GM12878 (cell line): ENCODE measurements around the gene GEMIN7. TPM values are rescaled to one million over a fixed set of nuclear protein-coding genes. Genes with fewer than 3 reads are reported as not detected.

Experiments
- ATAC-seq: fragments of 200-7000 bp; cut with Tn5 transposase; 3 replicates; pipeline ENCODE4 v1.9.1; 2020; ENCODE audit warnings: mild to moderate bottlenecking, moderate library complexity
- BruUV-seq: library from RNA; stranded (reverse); fragments of 400-500 nt; replicated peaks from 2 replicates; lab custom pipeline; 2021; lab: Mats Ljungman, UMichigan
- CTCF ChIA-PET: fragments of 300-600 bp; sonication (Branson Sonifier 250); formaldehyde crosslinking; extraction: SDS; loops from one replicate; lab custom pipeline; 2021; ENCODE audit warnings: inconsistent platforms; lab: Yijun Ruan, JAX
- POLR2A ChIA-PET: fragments of 350-600 bp; formaldehyde crosslinking; extraction: SDS; loops from one replicate; lab custom pipeline; 2021; ENCODE audit warnings: inconsistent platforms; lab: Charles Lee
- RAD21 ChIA-PET: fragments of 300-600 bp; sonication (Branson Sonifier 250); formaldehyde crosslinking; loops from one replicate; lab custom pipeline; 2023; ENCODE audit warnings: antibody characterized with exemption; ENCODE audit not compliant: unreplicated experiment; lab: Charles Lee
- SMC1A ChIA-PET: fragments of 300-600 bp; sonication (Branson Sonifier 250); formaldehyde crosslinking; loops from one replicate; lab custom pipeline; 2023; ENCODE audit not compliant: unreplicated experiment, uncharacterized antibody; lab: Charles Lee
- DNase-seq: peaks from one replicate; pipeline ENCODE4 v3.0.0-alpha.2; 2011; ENCODE audit warnings: low read depth, low spot score
- FAIRE-seq: peaks from 3 replicates; lab custom pipeline; 2011; peaks lifted over from hg19 to GRCh38; lab: Jason Lieb, UNC
- H2AFZ ChIP-seq: 2 replicates; pipeline ENCODE4 v1.6.0; 2011; ENCODE audit warnings: low read depth, low read length, control low read depth; ENCODE audit not compliant: control insufficient read depth
- H3K27ac ChIP-seq: 2 replicates; pipeline ENCODE4 v1.5.1; 2011; ENCODE audit warnings: control low read depth; ENCODE audit not compliant: control insufficient read depth, insufficient read depth
- H3K27me3 ChIP-seq, 2 experiments: replicated peaks in 1 of 2; 2 replicates each; pipeline versions ENCODE4 v1.6.0 to v1.6.1; 2011; ENCODE audit warnings: low read length in 1 of 2; ENCODE audit not compliant: control insufficient read depth in 2 of 2, insufficient read depth in 2 of 2
- H3K36me3 ChIP-seq, 2 experiments: 2 replicates each; pipeline ENCODE4 v1.5.1; 2011; ENCODE audit warnings: low read length in 1 of 2; ENCODE audit not compliant: control insufficient read depth in 2 of 2, insufficient read depth in 2 of 2
- H3K4me1 ChIP-seq: 2 replicates; pipeline ENCODE4 v1.6.1; 2011; ENCODE audit warnings: mild to moderate bottlenecking, low read length, moderate library complexity, mixed read lengths; ENCODE audit not compliant: control insufficient read depth, insufficient read depth
- H3K4me2 ChIP-seq: 2 replicates; pipeline ENCODE4 v1.6.0; 2011; ENCODE audit warnings: control low read depth; ENCODE audit not compliant: control insufficient read depth, insufficient read depth
- H3K4me3 ChIP-seq: fragments of 200-600 bp; sonication (generic); 2 replicates; pipeline ENCODE4 v1.5.1; 2016
- H3K79me2 ChIP-seq: 2 replicates; pipeline ENCODE4 v1.6.0; 2011; ENCODE audit warnings: low read length; ENCODE audit not compliant: control insufficient read depth, insufficient read depth
- H3K9ac ChIP-seq: 2 replicates; pipeline ENCODE4 v1.8.0; 2011; ENCODE audit warnings: low read length, control low read depth, mixed read lengths; ENCODE audit not compliant: control insufficient read depth, insufficient read depth
- H3K9me3 ChIP-seq: replicated peaks from 3 replicates; pipeline ENCODE4 v1.5.1; 2011; ENCODE audit warnings: mild to moderate bottlenecking, low read length; ENCODE audit not compliant: control insufficient read depth, insufficient read depth
- H4K20me1 ChIP-seq: 2 replicates; pipeline ENCODE4 v1.6.0; 2011; ENCODE audit not compliant: control insufficient read depth, insufficient read depth
- CEBPZ ChIP-seq: fragments of 150-350 bp; IDR thresholded peaks from 2 replicates; pipeline ENCODE4 v1.6.1; 2016; ENCODE audit warnings: low read depth, low read length
- EP300 ChIP-seq, 2 experiments: fragments of 150-350 bp in 1 of 2; IDR thresholded peaks; 2 replicates each; pipeline ENCODE4 v1.6.1; 2011 to 2012; ENCODE audit warnings: low read depth in 2 of 2, low read length in 2 of 2, borderline replicate concordance in 1 of 2, improper control_type of control experiment in 1 of 2, inconsistent platforms in 1 of 2; ENCODE audit not compliant: control insufficient read depth in 1 of 2
- HDAC6 ChIP-seq: fragments of 200-600 bp; sonication (generic); IDR thresholded peaks from one replicate; pipeline ENCODE4 v1.8.0; 2017; ENCODE audit warnings: antibody characterized with exemption; ENCODE audit not compliant: unreplicated experiment
- IKZF1 ChIP-seq: fragments of 450-650 bp; conservative IDR thresholded peaks from 2 replicates; pipeline ENCODE4 v1.6.1; 2017; ENCODE audit warnings: antibody characterized with exemption, mild to moderate bottlenecking
- MXI1 ChIP-seq: fragments of 150-350 bp; IDR thresholded peaks from 2 replicates; pipeline ENCODE4 v1.6.1; 2011; ENCODE audit warnings: low read depth, mild to moderate bottlenecking, inconsistent platforms, low read length, improper control_type of control experiment
- RUNX3 ChIP-seq: IDR thresholded peaks from 2 replicates; pipeline ENCODE4 v1.6.1; 2012; ENCODE audit warnings: low read length, inconsistent platforms
- WGBS: methylation state at CpG from one replicate; pipeline ENCODE4 v1.1.6; 2016; ENCODE audit warnings: low lambda C conversion rate; ENCODE audit not compliant: insufficient replicate concordance, insufficient coverage; ENCODE audit errors: missing lambda C conversion rate; 5-methylcytosine and 5-hydroxymethylcytosine counted together
- in situ Hi-C: fragments of 300-500 bp; cut with MboI; formaldehyde crosslinking; loops from 9 replicates; pipeline ENCODE4 v1.14.3; 2018; ENCODE audit warnings: mixed read lengths
- intact Hi-C: fragments of 100-400 bp; cut with micrococcal nuclease; formaldehyde crosslinking; loops from one replicate; pipeline ENCODE4 v1.14.2; 2022; ENCODE audit not compliant: unreplicated experiment
- polyA plus RNA-seq, 11 experiments: library from polyadenylated mRNA; depleted of rRNA in 4 of 11; unstranded in 6 of 11; stranded (reverse) in 5 of 11; fragments of >200 nt; fragmentation: Nextera tagmentation in 4 of 11; fragmentation: Illumina TruSeq in 1 of 11; extraction: Ambion mirVana in 4 of 11; extraction: Trizol in 1 of 11; gene quantifications; 1 replicate in 1 of 11; 2 replicates in 10 of 11; pipeline versions ENCODE4 v1.2.1 to v1.2.3, GENCODE V29; 2011 to 2016; ENCODE audit warnings: inconsistent platforms in 2 of 11, missing spikeins in 2 of 11, low read depth in 1 of 11
- total RNA-seq, 4 experiments: library from RNA; depleted of rRNA in 3 of 4; stranded (reverse); fragments of >200 nt in 3 of 4; fragmentation: Illumina TruSeq in 1 of 4; extraction: Trizol in 1 of 4; gene quantifications; 2 replicates each; pipeline versions ENCODE4 v1.2.1 to v1.2.3, GENCODE V29; 2013 to 2021

GEMIN7 gene
- total and polyA plus RNA-seq, 10 of the 15 experiments (the other 5 are each of a cell fraction or from before 2014, with no cell fraction given) = 21.1 to 76.7 (median 44.9) TPM

- 0 out of 2 replicates have a peak, but pooled peaks have one; percentile 29 for TF ChIP-seq MXI1
- peak; percentile 56 for TF ChIP-seq RUNX3
These were observed 31.8 kb upstream of the GEMIN7 start (continued) for GRCh38 chr19:45047188-45047797.

GRCh38 chr19:45049073-45049736, 29.9 kb upstream of the GEMIN7 start:
- ChIA-PET RAD21 (interaction anchor here (1.0 to 1.3 kb wide), 2 partner anchors 10 kb away, joined by 3 to 5 read pairs; partner anchors contain the start of gene CLASRP), POLR2A (interaction anchor here (1.2 kb wide), 2 partner anchors 10 to 26 kb away, joined by 6 to 8 read pairs; no protein-coding TSS in a partner anchor), SMC1A (interaction anchor here (0.6 to 1.5 kb wide), 4 partner anchors 10 to 296 kb away, joined by 3 to 9 read pairs (median 4); partner anchors contain the start of gene CLASRP), CTCF (interaction anchor here (0.7 to 1.6 kb wide), 6 partner anchors 10 to 63 kb away, joined by 3 to 14 read pairs (median 3); partner anchors contain the start of gene CLASRP)
- Histone ChIP-seq H3K4me1 (peaks cover 38% of the 10 kb centered on the region), H2AFZ (no peak overlapping the region), H3K9ac (no peak overlapping the region), H3K36me3 (peaks cover 15 to 30% of the 10 kb centered on the region in 2 experiments; a peak in 3 of 4 replicates), H3K4me3 (no peak overlapping the region), H3K9me3 (no peaks in the 10 kb centered on the region), H3K79me2 (peaks cover 45% of the 10 kb centered on the region), H3K27ac (0 out of 2 replicates have a peak overlapping the region, but pooled peaks have one; percentile 10), H3K4me2 (peak overlapping the region; percentile 48; the same call in 1 of the 2 replicates), H3K27me3 (no peaks in the 10 kb centered on the region), H4K20me1 (no peaks in the 10 kb centered on the region)
- 0 out of 2 replicates have a peak, but pooled peaks have one; percentile 12 for TF ChIP-seq IKZF1
- no peak for TF ChIP-seq HDAC6
- TF ChIP-seq EP300 (IDR thresholded peaks at IDR 0.05; ENCODE audit: borderline replicate concordance in 1 of 2, control insufficient read depth in 1 of 2, low read depth in 2 of 2, low read length in 2 of 2) = no peak
- TF ChIP-seq CEBPZ = no peak
- intact Hi-C loops = no loop called here
- no TSS peak for BruUV-seq
- in situ Hi-C loops = no loop called here
- FAIRE-seq (no peak), ATAC-seq (no peak), DNase-seq (no peak)
- 84% methylated on average over 8 of the region's 8 CpGs for WGBS
